HG03108 (cell line): ENCODE measurements around the gene DCUN1D3.
"Not testable (repeated sequence)": the region's sequence is repeated elsewhere in the genome, so short reads cannot be mapped to it uniquely, and the experiment has no call there.

ENCODE experiments used
- ATAC-seq: cut with Tn5 transposase; IDR thresholded peaks from one replicate; pipeline ENCODE4 v1.9.1; 2021; ENCODE audit warnings: moderate library complexity; ENCODE audit not compliant: unreplicated experiment

DCUN1D3 gene

DNA sequence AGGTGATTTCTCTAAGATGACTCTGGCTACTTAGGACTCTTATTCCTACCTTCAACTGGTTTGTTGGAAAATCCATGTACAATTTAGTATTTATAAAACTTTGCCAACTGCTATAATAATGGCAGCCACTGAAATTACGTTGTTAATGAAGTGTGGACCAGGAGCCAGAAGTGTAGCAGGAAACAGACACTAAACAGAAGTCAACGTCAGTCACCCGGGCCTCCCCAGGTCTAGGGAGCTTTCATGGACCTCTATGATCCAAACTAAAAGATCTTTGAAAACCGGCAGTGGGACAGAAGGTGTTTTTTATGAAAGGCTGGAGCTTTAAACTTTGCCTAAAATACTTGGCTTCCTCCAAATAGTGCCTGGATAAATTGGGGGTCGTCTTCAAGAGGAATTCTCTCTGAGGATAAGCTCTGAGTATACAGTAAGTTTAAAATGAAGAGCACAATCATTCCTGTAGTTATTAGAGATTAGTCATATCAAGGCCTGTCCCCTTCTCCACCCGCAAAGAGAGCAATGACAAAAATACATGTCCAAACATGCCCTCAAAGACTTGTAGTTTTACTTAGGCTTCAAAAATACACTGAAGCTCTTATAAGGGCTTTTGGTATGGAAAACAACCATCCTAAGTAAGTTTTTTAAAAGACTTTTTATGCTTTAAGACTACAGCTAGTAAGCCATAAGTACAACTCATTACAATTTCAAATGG, 34.6 kb downstream of the DCUN1D3 start:
- no peak for ATAC-seq

DNA sequence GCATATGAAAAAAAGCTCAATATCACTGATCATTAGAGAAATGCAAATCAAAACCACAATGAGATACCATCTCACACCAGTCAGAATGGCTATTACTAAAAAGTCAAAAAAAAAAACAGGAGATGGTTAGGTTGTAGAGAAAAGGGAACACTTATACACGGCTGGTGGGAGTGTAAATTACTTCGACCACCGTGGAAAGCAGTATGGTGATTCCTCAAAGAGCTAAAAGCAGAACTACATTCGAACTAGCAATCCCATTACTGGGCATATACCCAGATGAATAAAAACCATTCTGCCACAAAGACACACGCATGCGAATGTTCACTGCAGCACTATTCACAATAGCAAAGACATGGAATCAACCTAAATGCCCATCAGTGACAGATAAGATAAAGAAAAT, 35.8 kb downstream of the DCUN1D3 start:
- not testable (repeated sequence) for ATAC-seq

DNA sequence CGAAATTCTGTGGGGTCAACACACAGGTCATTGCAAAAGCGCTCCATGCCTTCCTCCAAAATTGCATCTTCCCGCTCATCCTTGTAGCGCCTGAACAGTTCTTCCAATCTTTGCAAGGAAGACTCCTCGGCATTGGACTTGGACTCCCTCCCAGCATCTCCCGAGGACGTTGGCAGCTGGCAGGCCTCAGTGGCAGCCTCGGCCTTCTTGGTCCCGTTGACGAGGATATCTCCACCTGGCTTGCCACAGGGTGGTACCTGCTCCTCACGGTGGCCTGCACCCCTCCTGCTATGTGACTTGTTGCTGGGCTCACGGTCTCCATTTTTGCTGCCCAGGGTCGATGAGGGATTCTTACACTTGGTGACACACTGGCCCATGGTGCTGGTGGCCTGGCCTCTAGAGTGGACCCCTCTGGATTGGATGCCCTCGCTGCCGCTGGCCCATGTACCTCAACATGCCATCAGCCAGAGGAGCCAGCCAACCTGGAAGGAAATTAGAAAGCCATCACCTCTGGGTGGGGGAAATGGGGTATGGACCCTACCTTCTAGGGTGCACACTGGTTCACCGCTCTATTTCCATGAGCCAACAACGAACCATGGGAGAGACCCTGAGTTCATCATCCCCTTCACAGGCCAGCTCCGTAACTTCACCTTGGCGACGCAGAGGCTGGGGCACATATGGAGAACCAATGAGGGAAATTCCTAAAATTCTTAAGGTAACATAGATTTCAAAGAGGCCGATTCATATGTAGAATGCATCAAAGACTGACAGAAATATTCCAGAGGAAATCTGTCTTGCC, 37.8 kb downstream of the DCUN1D3 start:
- ATAC-seq, result no peak

DNA sequence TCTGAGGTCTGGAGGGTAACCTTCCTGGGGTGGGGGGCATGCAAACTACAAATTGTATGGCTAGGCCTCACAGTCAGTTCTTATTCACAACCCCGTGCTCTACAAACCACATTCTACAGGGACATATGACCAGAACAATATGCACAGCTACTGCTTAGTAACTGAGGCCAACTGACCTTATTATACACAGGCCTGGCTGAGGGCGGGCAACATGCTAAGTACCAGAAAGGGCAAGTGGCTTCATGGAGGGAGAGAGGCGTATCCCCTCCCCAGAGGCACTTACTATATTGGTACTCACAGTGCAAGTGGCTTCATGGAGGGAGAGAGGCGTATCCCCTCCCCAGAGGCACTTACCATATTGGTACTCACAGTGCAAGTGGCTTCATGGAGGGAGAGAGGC, 39.2 kb downstream of the DCUN1D3 start:
- not testable (repeated sequence) for ATAC-seq

DNA sequence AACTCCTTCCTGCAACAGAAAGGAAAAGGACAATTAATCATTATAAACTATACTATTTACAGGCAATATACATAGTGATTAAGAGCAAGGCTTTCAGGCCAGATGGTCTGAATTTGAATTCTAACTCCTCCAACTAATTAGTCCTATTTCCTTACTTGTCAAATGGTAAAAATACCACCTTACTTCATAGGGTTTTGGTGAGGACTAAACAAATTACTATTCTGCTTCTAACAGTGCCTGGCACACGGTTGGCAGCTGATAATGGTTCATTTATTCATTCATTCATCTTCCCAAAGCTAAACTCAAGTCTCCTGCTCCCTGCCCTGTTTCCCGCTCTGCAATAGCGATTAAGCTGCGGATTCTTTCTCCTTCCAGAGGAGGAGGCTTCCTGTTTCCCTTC, 39.8 kb downstream of the DCUN1D3 start:
- no peak for ATAC-seq

DNA sequence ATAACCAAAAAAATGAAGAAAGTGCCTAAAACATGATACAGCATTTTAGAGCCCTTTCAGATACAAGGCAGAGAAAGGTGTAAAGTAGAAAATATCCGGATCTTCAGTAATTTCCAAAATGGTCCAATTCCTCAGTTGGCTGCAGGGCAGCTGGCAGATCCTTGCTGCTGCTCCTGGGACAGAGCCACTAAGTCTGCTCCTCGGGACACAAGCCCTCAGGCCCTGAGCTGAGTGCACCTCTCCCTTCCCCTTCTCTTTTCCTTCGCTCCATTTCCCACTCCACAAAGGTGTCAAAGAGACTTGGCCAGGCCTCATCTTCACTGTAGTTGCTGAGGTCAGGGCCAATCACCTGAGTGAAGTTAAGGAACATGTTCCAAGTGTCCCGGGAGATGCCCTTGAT, 40.5 kb downstream of the DCUN1D3 start:
- no peak for ATAC-seq

DNA sequence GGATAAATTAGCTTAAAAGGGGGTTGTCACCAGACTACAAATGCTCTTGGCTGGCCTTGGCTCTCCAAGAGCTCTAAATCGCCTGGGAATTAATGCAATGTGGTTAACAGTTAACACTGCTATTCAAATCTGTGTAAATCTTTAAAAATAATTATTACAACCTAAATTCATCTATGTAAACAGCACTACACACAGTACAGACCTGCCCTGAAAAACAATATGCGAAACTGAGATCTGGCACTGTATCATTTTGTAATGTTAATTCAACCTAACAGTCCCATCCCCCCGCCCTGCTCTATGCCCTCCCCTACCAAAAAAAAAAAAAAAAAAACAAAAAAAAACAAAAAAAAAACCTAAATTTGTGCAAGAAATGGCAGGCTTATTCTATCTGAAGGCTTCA, 40.9 kb downstream of the DCUN1D3 start:
- no peak for ATAC-seq

DNA sequence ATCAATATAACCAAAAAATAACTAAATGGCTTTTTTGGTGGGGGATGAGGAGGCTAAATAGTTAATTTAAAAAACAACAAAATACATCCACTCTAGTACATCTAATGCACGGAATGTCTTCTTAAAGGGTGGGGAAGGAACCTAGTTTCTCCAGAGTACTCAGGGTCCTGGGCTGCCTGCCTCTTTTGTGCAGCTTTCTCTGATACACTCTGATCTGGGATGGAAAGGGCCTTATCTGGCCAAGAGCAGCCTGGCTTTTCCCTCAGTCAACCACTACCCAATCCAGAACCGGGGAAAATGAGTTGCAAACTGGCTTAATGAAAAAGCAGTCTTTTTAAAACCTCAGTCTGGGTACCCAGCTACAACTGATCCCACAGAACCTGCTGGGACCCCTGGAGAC, 42.9 kb downstream of the DCUN1D3 start:
- no peak for ATAC-seq

DNA sequence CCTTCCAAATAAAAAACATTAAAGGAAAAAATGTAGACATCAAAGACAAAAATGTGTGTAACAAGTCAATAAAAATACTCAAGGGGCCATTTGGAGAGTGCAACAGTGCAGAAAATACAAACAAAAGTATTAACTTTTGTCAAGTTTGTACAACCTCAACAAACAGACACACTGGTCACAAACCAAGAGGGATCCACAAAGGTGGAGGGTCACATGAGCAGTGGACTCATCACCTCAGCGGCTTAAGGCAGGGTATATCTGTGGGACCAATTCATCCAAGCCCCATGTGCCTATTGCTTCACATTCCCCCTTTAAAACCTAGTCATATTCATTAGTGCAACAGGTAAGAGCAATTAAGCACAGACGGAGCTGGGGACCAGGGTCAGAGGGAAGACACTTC, 45.2 kb downstream of the DCUN1D3 start:
- ATAC-seq, result no peak

DNA sequence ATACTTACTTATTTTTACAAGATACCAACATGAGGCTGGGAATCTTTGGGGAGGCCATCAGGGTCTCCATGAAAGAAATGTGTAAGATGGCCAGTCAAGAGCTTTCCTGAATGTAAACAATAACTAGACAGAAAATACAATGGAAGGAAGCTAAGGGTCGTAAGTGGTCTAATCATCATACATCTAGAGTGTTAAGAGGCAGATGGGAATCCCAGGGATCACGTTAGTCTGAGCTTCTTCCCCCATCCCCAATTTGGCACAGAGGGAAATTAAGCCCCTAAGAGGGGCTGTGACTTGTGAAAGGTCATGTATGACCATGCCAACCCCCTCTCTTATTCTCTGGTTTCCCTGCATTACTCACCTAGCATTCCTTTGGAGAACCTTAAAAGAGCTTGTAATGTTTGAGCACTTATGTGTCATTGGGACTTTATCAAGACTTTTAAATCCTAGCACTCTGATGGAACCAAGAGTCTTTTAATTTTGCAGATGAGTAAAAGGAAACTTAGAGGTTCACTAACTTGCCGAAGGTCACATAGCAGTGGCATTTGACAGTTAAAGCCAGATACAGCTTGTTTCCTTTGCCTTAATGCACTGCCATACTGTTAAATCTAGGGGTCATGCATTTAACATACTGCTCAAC, 46.1 kb downstream of the DCUN1D3 start:
- no peak for ATAC-seq

DNA sequence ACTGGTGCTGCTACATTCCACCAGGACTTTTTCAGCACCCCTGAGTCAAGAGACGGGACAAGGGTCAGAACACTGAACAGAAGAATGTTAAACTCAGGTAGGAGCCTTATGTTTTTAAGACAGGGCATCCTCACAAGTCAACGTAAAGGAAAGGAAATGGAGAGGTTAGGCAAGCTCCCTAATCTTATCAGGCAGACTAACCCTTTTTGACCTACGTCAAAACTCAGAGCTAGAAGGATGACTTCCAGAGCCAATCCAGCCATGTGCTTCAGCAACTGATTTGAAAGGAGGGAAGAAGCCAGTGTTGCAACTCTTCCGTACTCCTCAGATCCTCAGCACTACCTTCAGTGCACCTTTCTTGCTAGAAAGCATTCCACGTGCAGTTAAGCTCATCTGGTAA, 47.0 kb downstream of the DCUN1D3 start:
- no peak for ATAC-seq

DNA sequence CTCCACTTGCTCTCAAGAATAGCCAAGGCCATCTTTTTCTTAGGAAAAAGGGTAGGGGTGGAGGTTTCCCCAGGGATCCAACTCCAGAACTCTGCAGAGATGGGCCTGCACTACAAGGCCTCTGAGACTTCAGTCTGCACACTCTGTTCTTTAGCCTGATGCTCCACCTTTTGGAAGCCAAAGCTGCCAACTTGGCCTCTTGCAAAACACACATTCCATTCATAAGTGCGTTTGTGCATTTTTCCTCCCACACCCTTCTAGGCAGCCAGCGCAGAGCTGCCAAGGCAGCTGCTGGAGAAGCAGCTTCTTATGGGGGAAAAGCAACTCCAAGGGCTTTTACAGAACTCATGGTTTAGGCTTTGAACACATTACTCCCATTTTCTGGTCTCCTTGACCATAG, 48.6 kb downstream of the DCUN1D3 start:
- ATAC-seq, result no peak

DNA sequence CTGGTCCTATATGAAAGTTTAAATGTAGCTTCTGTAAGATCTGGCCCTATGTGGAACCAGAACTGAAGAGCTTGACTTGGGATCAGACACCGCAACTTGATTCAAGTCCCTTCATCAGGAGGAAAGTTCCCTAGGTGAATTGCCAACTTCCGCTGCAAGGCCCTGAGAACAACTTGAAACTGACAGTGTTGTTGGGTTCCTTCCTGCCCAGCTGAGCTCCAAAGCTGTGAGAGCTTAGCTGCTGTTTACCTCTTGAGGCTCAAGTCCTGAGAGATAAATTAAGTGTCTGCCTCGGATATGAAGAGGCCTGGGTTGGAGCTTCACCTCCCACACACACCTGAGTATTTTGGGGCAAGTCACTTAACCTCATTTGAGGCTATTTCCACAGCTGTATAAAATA, 49.2 kb downstream of the DCUN1D3 start:
- ATAC-seq, result no peak

DNA sequence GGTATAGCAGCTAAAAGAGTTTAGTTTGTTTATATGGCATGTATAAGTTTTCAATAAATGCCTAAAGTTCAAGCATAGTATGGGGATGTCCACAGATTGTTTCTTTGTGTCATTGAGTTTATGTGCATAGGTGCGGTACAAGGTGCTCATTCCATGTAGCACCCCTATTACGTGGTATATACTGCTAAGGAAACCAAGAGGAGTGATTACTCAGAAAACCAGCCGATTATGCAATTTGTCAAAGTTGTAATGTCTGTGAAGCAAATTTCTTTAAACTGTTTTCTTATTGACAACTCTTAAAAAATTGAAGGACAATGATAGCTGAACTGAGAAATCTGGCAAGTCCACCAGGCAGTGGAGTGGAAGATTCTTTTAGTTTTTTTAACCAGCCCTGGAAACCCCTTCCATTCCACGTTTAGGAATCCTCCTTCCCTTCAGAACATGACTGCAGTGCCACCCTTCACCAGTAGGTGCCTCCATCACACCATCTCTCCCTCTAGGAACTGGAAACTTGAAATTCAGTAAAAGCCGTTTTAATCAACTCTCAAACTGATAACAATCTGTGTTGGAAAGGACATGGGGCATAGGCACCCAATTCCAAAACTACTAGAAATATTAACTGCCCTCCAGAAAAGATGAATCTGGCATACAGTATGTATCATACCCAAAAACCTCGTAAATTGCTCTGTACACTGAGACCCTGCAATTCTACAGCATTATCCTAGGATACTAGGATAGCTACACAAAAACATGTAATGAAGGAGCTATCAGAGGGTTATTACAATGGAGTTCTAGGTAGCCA, 50.4 kb downstream of the DCUN1D3 start:
- ATAC-seq, result no peak

DNA sequence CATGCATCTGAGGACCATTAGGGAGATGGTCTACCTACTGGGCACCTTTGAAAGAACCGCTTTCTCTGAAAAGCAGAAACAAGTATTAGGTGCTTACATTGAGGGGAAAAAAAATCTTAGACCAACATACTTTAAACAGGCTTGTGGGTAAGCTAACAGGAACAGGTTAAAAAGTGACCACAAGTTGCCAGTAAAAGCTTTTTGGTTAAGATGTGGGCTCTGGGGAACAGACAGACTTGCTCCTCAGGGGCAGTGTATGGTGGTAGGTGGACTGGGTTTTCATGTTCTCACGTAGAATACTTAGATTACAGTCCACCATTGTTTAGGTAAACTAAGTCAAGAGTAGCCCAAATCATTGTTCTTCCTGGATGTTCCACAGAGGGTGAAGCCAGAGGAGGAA, 52.6 kb downstream of the DCUN1D3 start:
- ATAC-seq, result no peak

DNA sequence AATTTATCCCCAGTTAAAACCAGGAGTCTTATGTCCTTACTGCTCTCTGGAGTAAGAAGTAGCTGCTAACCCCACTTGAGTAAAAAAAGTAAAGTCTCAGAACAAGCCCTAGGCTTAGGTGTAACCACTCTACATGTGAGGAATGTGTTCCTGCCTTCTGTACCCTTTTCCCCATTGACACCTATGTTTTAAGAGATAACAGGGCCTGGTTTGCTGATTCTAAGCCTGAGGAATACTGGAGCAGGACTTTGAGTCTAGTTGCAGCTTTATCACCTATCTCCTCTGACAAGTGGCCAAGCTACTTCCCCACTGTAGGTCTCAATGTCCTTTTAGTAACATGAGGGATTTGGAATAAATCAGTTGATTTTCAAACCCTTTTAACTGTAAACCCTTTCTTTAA, 53.6 kb downstream of the DCUN1D3 start:
- no peak for ATAC-seq

DNA sequence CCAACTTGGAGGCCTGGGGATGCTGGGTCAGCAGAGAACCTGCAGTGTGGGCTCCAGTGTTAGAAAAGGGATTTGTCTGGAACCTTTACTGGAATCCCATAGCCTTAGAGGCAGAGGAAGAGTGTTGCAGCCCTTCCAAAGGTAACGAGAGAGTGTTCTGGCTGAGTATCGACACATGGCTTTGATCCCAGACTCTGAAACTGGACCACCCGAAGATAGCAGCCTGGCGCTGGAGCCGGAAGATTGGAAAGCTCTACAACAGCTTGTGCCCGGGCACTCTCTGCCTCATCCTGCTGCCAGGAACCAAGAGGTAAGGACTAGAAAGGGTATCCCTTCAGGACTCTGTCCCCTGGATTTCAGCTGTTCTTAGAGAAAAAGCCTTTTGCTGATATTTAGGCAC, 54.1 kb downstream of the DCUN1D3 start:
- ATAC-seq, result no peak

DNA sequence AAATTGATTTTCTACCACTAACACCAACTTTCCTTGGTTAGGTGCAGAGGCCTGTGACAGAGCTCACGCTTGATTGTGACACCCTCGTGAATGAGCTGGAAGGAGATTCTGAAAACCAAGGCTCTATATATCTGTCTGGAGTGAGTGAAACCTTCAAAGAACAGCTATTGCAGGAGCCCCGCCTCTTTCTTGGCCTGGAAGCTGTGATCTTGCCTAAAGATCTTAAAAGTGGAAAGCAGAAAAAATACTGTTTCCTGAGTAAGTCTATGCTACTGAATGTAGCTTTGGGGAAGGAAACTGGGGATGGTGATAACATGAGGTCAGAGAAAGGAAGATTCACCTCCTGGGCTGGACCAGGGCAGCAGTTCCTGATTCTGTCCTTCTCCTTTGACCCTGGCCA, 55.6 kb downstream of the DCUN1D3 start:
- ATAC-seq, result no peak

DNA sequence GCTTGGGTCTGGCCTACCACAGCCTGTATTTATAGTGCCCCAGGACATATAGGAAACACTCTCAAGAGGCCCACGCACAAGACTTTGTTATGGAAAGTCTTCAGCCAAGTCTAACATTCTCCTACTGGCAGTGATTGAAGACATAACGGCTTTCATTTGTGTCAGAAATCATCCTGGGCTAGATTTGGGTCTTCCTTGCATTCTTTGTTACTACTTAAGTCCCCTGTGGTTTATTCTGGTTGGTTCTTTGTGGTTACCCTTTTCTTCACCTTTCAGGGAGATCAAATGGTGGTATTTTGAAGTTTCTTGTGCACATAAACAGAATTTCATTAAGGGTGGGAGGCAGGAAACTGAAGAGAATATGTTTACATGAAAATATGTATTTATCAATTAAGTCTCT, 56.1 kb downstream of the DCUN1D3 start:
- ATAC-seq, result no peak

DNA sequence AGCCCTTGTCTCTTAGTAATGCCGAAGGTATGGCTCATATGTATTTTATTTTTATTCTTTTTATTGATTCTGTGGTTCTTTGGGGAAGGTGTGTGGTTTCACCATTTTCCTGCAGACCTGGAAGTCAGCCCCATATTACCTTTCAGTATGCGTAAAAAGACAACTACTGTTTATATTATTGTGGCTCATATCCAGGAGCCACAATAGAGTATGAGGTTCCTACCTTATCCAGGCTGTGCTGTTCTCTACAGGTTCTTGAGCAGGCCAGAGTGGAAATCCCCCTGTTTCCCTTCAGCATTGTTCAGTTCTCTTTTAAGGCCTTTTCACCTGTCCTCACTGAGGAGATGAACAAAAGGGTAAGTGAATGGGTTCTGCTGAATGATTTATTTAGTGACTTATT, 60.7 kb downstream of the DCUN1D3 start:
- no peak for ATAC-seq

DNA sequence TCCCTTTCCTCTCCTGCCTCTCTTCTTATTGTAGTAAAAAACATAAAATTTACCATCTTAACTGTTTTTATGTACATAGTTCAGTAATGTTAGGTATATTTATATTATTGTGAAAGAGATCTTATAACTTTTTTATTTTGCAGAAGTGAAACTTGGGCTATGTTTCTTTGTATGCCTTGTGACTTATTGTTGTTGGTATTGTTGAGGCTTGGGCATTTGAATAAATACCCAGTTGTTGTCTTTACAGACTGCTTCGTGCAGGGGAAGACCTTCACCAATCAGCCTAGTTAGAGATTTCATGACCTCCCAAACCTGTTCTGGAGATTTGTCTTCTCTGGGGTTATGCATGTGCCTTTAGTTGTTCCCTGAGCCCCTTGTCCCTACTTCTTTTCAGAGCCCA, 61.9 kb downstream of the DCUN1D3 start:
- ATAC-seq, result no peak
